GM19455 (cell line): Measurements from ENCODE around the gene CACNA1C.

Experiments used
- ATAC-seq: cut with Tn5 transposase; IDR thresholded peaks from one replicate; pipeline ENCODE4 v1.9.1; 2021; ENCODE audit not compliant: unreplicated experiment

The CACNA1C gene

GRCh38 chr12:2354151-2354991, 301.6 kb downstream of the CACNA1C start:
- ATAC-seq, result no peak

- ATAC-seq, result no peak
Measured at GRCh38 chr12:2355198-2355597, 302.4 kb downstream of the CACNA1C start.

GRCh38 chr12:2355604-2356003, 302.8 kb downstream of the CACNA1C start:
- no peak for ATAC-seq

GRCh38 chr12:2356601-2357125, 303.9 kb downstream of the CACNA1C start:
- no peak for ATAC-seq

GRCh38 chr12:2358986-2359658, 306.3 kb downstream of the CACNA1C start:
- ATAC-seq, result no peak

GRCh38 chr12:2359725-2360629, 307.2 kb downstream of the CACNA1C start:
- ATAC-seq, result no peak

GRCh38 chr12:2360630-2361170, 307.9 kb downstream of the CACNA1C start:
- ATAC-seq, result no peak

GRCh38 chr12:2363836-2364609, 311.2 kb downstream of the CACNA1C start:
- no peak for ATAC-seq

- no peak for ATAC-seq
Measured at GRCh38 chr12:2364631-2365051, 311.9 kb downstream of the CACNA1C start.

- no peak for ATAC-seq
Measured at GRCh38 chr12:2366711-2367110, 313.9 kb downstream of the CACNA1C start.

- ATAC-seq, result no peak
Measured at GRCh38 chr12:2372178-2372577, 319.4 kb downstream of the CACNA1C start.

GRCh38 chr12:2372735-2373134, 319.9 kb downstream of the CACNA1C start:
- no peak for ATAC-seq

- ATAC-seq, result no peak
Measured at GRCh38 chr12:2373307-2373706, 320.5 kb downstream of the CACNA1C start.

- ATAC-seq, result no peak
Measured at GRCh38 chr12:2374092-2374906, 321.5 kb downstream of the CACNA1C start.

GRCh38 chr12:2375871-2376270, 323.1 kb downstream of the CACNA1C start:
- no peak for ATAC-seq

- ATAC-seq, result no peak
Measured at GRCh38 chr12:2376908-2377657, 324.3 kb downstream of the CACNA1C start.

- ATAC-seq, result no peak
Measured at GRCh38 chr12:2378835-2379330, 326.1 kb downstream of the CACNA1C start.

GRCh38 chr12:2380946-2381345, 328.2 kb downstream of the CACNA1C start:
- no peak for ATAC-seq
